ENCODE results near the gene ZNF780B. TPM values are rescaled to one million over a fixed set of nuclear protein-coding genes. Genes with fewer than 3 reads are reported as not detected.

Gene ZNF780B
- total RNA-seq, 1 experiment from 2014 or later: 12.8 TPM

GRCh38 chr19:39993605-39994004, 62.4 kb downstream of the ZNF780B start:
- in situ Hi-C loops (cut with HindIII; ENCODE audit: low sequenced_read_pairs): no loop called here
- DNase-seq (ENCODE audit: low spot score): no peak

GRCh38 chr19:39987596-39987995, 68.4 kb downstream of the ZNF780B start:
- in situ Hi-C loops (cut with HindIII; ENCODE audit: low sequenced_read_pairs): no loop called here
- DNase-seq (ENCODE audit: low spot score): no peak

- in situ Hi-C loops (cut with HindIII; ENCODE audit: low sequenced_read_pairs): no loop called here
Measured at GRCh38 chr19:39987167-39987566, 68.9 kb downstream of the ZNF780B start.

GRCh38 chr19:39986643-39987042, 69.4 kb downstream of the ZNF780B start:
- in situ Hi-C loops (cut with HindIII; ENCODE audit: low sequenced_read_pairs): no loop called here
- DNase-seq (ENCODE audit: low spot score): no peak

More at GRCh38 chr19:39987167-39987566, 68.9 kb downstream of the ZNF780B start:
- DNase-seq (ENCODE audit: low spot score): no peak

- no peak for DNase-seq (ENCODE audit: low spot score)
- in situ Hi-C loops (cut with HindIII; ENCODE audit: low sequenced_read_pairs): no loop called here
Measured at GRCh38 chr19:39983695-39984300, 72.2 kb downstream of the ZNF780B start.

GRCh38 chr19:39982883-39983282, 73.1 kb downstream of the ZNF780B start:
- in situ Hi-C loops (cut with HindIII; ENCODE audit: low sequenced_read_pairs): no loop called here
- DNase-seq (ENCODE audit: low spot score): no peak

Other genes with a start within 250 kb of the ZNF780B start
- gene DYRK1B, start 222.1 kb downstream of the ZNF780B start, total RNA-seq (2014; rRNA removed; shearing (Covaris generic)): 11.8 and 12.9 TPM in 2 replicates
- 505 and 527 TPM in 2 replicates for gene FBL, start 209.9 kb downstream of the ZNF780B start, total RNA-seq (2014; rRNA removed; shearing (Covaris generic))
- gene FCGBP, start 121.6 kb downstream of the ZNF780B start, total RNA-seq (2014; rRNA removed; shearing (Covaris generic)): 0.55 and 0.61 TPM in 2 replicates
- 273 and 325 TPM in 2 replicates for gene PSMC4, start 85.1 kb downstream of the ZNF780B start, total RNA-seq (2014; rRNA removed; shearing (Covaris generic))
- gene ZNF546, start 59.2 kb downstream of the ZNF780B start, total RNA-seq (2014; rRNA removed; shearing (Covaris generic)): 3.0 and 3.4 TPM in 2 replicates
- 9.7 and 10.2 TPM in 2 replicates for gene ZNF780A, start 34.7 kb upstream of the ZNF780B start, total RNA-seq (2014; rRNA removed; shearing (Covaris generic))
- gene MAP3K10, start 135.2 kb upstream of the ZNF780B start, total RNA-seq (2014; rRNA removed; shearing (Covaris generic)): 13.8 and 21.7 TPM in 2 replicates
- not detected in 2 replicates for gene TTC9B, start 162.2 kb upstream of the ZNF780B start, total RNA-seq (2014; rRNA removed; shearing (Covaris generic))
- gene CCNP, start 170.5 kb upstream of the ZNF780B start, total RNA-seq (2014; rRNA removed; shearing (Covaris generic)): not detected in 2 replicates
- gene AKT2, start 229.1 kb upstream of the ZNF780B start, total RNA-seq (2014; rRNA removed; shearing (Covaris generic)): 71.8 and 73.5 TPM in 2 replicates

Data from G401 (cell line).